HepG2 (cell line): ENCODE data around the gene FAHD2A. TPM values are rescaled to one million over a fixed set of nuclear protein-coding genes. Genes with fewer than 3 reads are reported as not detected.
"Not testable (repeated sequence)": the region's sequence is repeated elsewhere in the genome, so short reads cannot be mapped to it uniquely, and the experiment has no call there.

Experiments
- ATAC-seq: fragments of 200-7000 bp; cut with Tn5 transposase; 3 replicates; pipeline ENCODE4 v1.9.1; 2020; ENCODE audit warnings: mild to moderate bottlenecking, moderate library complexity
- BruUV-seq: library from RNA; stranded (reverse); fragments of 400-500 nt; replicated peaks from 2 replicates; lab custom pipeline; 2021; lab: Mats Ljungman, UMichigan
- CTCF ChIA-PET: fragments of 300-600 bp; formaldehyde crosslinking; extraction: SDS; loops from one replicate; lab custom pipeline; 2021; ENCODE audit warnings: low total read pairs, inconsistent platforms, low intra/inter-chr PET ratio; lab: Yijun Ruan, JAX
- POLR2A ChIA-PET: fragments of 350-600 bp; sonication (Branson Sonifier 250); formaldehyde crosslinking; loops from one replicate; lab custom pipeline; 2020; ENCODE audit warnings: antibody characterized with exemption, inconsistent platforms; lab: Yijun Ruan, JAX
- DNase-seq: peaks from one replicate; pipeline ENCODE4 v3.0.0-alpha.2; 2015; ENCODE audit warnings: low spot score
- FAIRE-seq: peaks from 3 replicates; lab custom pipeline; 2011; peaks lifted over from hg19 to GRCh38; lab: Jason Lieb, UNC
- H2AFZ ChIP-seq: one replicate; pipeline ENCODE4 v1.6.1; 2011; ENCODE audit warnings: low read length, inconsistent platforms
- H3K27ac ChIP-seq: fragments of 300-600 bp; 3 replicates; pipeline ENCODE4 v1.8.0; 2011; ENCODE audit warnings: mixed run types, mild to moderate bottlenecking, mixed read lengths, low read length, inconsistent platforms; ENCODE audit not compliant: insufficient read depth; ENCODE audit errors: extremely low read length
- H3K27me3 ChIP-seq, 2 experiments: fragments of 200-600 bp in 1 of 2; 2 replicates in 1 of 2; 3 replicates in 1 of 2; pipeline versions ENCODE4 v1.6.0 to v1.8.0; 2011; ENCODE audit warnings: low read length in 2 of 2, mild to moderate bottlenecking in 2 of 2, moderate library complexity in 2 of 2, inconsistent platforms in 1 of 2; ENCODE audit not compliant: insufficient read depth in 2 of 2, control insufficient read depth in 1 of 2
- H3K36me3 ChIP-seq, 2 experiments: fragments of 200-600 bp in 1 of 2; replicated peaks in 1 of 2; 2 replicates in 1 of 2; 3 replicates in 1 of 2; pipeline versions ENCODE4 v1.5.1 to v1.8.0; 2011; ENCODE audit warnings: low read length in 2 of 2, inconsistent platforms in 1 of 2; ENCODE audit not compliant: insufficient read depth in 2 of 2, control insufficient read depth in 1 of 2
- H3K4me1 ChIP-seq: 2 replicates; pipeline ENCODE4 v1.5.1; 2012; ENCODE audit warnings: low read length, inconsistent platforms; ENCODE audit not compliant: insufficient read depth
- H3K4me2 ChIP-seq: 2 replicates; pipeline ENCODE4 v1.6.0; 2011; ENCODE audit warnings: low read depth, low read length, inconsistent platforms
- H3K4me3 ChIP-seq, 3 experiments: fragments of 200-600 bp in 1 of 3; sonication (generic), shearing (Covaris generic) in 1 of 3; replicated peaks in 1 of 3; 2 replicates each; pipeline ENCODE4 v1.5.1; 2011 to 2016; ENCODE audit warnings: low read length in 3 of 3, inconsistent platforms in 2 of 3, low read depth in 2 of 3, mild to moderate bottlenecking in 2 of 3, control low read depth in 1 of 3, mixed read lengths in 1 of 3; ENCODE audit not compliant: insufficient read depth in 1 of 3
- H3K79me2 ChIP-seq: one replicate; pipeline ENCODE4 v1.6.1; 2011; ENCODE audit warnings: low read length, inconsistent platforms; ENCODE audit not compliant: insufficient read depth
- H3K9ac ChIP-seq: 2 replicates; pipeline ENCODE4 v1.6.0; 2011; ENCODE audit warnings: mild to moderate bottlenecking, low read depth, low read length, inconsistent platforms; ENCODE audit not compliant: insufficient read depth
- H3K9me3 ChIP-seq: 2 replicates; pipeline ENCODE4 v1.5.1; 2012; ENCODE audit warnings: mild to moderate bottlenecking, low read length
- H4K20me1 ChIP-seq: 2 replicates; pipeline ENCODE4 v1.6.0; 2011; ENCODE audit warnings: inconsistent platforms, mild to moderate bottlenecking, low read length, moderate library complexity; ENCODE audit not compliant: insufficient read depth
- WGBS: methylation state at CpG from one replicate; pipeline ENCODE4 v1.1.6; 2017; ENCODE audit warnings: low lambda C conversion rate; 5-methylcytosine and 5-hydroxymethylcytosine counted together
- in situ Hi-C: cut with HindIII; loops from 2 replicates; pipeline ENCODE4 v1.10.0; 2017; ENCODE audit warnings: low pct_unique_long_range_greater_than_20kb; ENCODE audit not compliant: extremely low pct_ligation_motif_present
- intact Hi-C: fragments of 100-400 bp; cut with micrococcal nuclease; formaldehyde crosslinking; loops from one replicate; pipeline ENCODE4 v1.10.0; 2022; ENCODE audit not compliant: unreplicated experiment
- polyA plus RNA-seq, 8 experiments: library from polyadenylated mRNA; depleted of rRNA in 3 of 8; stranded (reverse) in 7 of 8; unstranded in 1 of 8; fragments of >200 nt; fragmentation: Illumina TruSeq in 4 of 8; extraction: Trizol in 4 of 8; gene quantifications; 2 replicates each; pipeline versions ENCODE4 v1.2.1 to v1.2.3, GENCODE V29; 2011 to 2016; ENCODE audit warnings: low read depth in 4 of 8, missing spikeins in 1 of 8, mixed read lengths in 1 of 8; ENCODE audit not compliant: insufficient read depth in 1 of 8
- total RNA-seq, 5 experiments: library from RNA; depleted of rRNA; stranded (reverse); fragments of >200 nt; fragmentation: Illumina TruSeq; extraction: Trizol; gene quantifications; 2 replicates each; pipeline ENCODE4 v1.2.3, GENCODE V29; 2016; ENCODE audit warnings: low read depth in 1 of 5

The FAHD2A gene
- total and polyA plus RNA-seq, 2 of the 13 experiments (the other 11 are each of a cell fraction or from before 2014, with no cell fraction given): 34.0 to 44.2 TPM

GRCh38 chr2:95404676-95405075 is 2.2 kb downstream of the FAHD2A start:
- H2AFZ ChIP-seq, intact Hi-C loops, BruUV-seq, in situ Hi-C loops, H3K9ac ChIP-seq, H3K4me2 ChIP-seq, H3K27ac ChIP-seq, H4K20me1 ChIP-seq, FAIRE-seq, H3K4me3 ChIP-seq, H3K27me3 ChIP-seq, H3K9me3 ChIP-seq, ATAC-seq, CTCF ChIA-PET, DNase-seq: not testable (repeated sequence)
- WGBS: 86% methylated on average over 3 of the region's 3 CpGs
- peaks cover 14% of the 10 kb centered on the region for H3K79me2 ChIP-seq
- peaks cover 0 to 15% of the 10 kb centered on the region in 2 experiments; a peak in 3 of 5 replicates for H3K36me3 ChIP-seq
- POLR2A ChIA-PET: interaction anchor here (5.1 kb wide), 1 partner anchor 14 kb away, joined by 110 read pairs; no protein-coding TSS in a partner anchor
- H3K4me1 ChIP-seq: peaks cover 23% of the 10 kb centered on the region

- H3K4me2 ChIP-seq, H3K4me1 ChIP-seq, H3K9me3 ChIP-seq, H2AFZ ChIP-seq, in situ Hi-C loops, H3K27me3 ChIP-seq, BruUV-seq, intact Hi-C loops, FAIRE-seq, ATAC-seq, H3K79me2 ChIP-seq, CTCF ChIA-PET, POLR2A ChIA-PET, DNase-seq, H3K4me3 ChIP-seq, H4K20me1 ChIP-seq, H3K27ac ChIP-seq, H3K9ac ChIP-seq: not testable (repeated sequence)
- H3K36me3 ChIP-seq: peaks cover 0 to 20% of the 10 kb centered on the region in 2 experiments; a peak in 4 of 5 replicates
- 97% methylated on average over 5 of the region's 5 CpGs for WGBS
These were observed 8.7 kb downstream of the FAHD2A start for GRCh38 chr2:95411239-95411638.
